Heart right ventricle (tissue), 16 donors: ENCODE measurements around the gene OR2B2. TPM values are rescaled to one million over a fixed set of nuclear protein-coding genes. Genes with fewer than 3 reads are reported as not detected.

Experiments
- ATAC-seq, 8 donors: fragments of 200-7000 bp; cut with Tn5 transposase; one replicate each; pipeline ENCODE4 v1.9.1; 2020; ENCODE audit warnings: mild to moderate bottlenecking in 8 of 8, moderate library complexity in 8 of 8, moderate number of reproducible peaks in 1 of 8
- DNase-seq, 2 donors: peaks; one replicate each; pipeline ENCODE4 v3.0.0-alpha.2; 2020
- H3K27ac ChIP-seq, 10 donors: fragments of 200-600 bp; sonication (generic) in 2 of 10; one replicate each; pipeline versions ENCODE4 v1.5.0 to v1.8.0; 2020 to 2022; ENCODE audit warnings: mild to moderate bottlenecking in 3 of 10
- H3K27me3 ChIP-seq, 7 donors: fragments of 200-600 bp; one replicate each; pipeline ENCODE4 v1.8.0; 2021 to 2022; ENCODE audit warnings: mild to moderate bottlenecking in 2 of 7
- H3K36me3 ChIP-seq, 9 donors: fragments of 200-600 bp; sonication (generic) in 1 of 9; one replicate each; pipeline versions ENCODE4 v1.5.0 to v1.8.0; 2020 to 2022; ENCODE audit warnings: mild to moderate bottlenecking in 2 of 9
- H3K4me1 ChIP-seq, 9 donors: fragments of 200-600 bp; sonication (generic) in 1 of 9; one replicate each; pipeline versions ENCODE4 v1.5.0 to v1.8.0; 2020 to 2022; ENCODE audit warnings: mild to moderate bottlenecking in 4 of 9
- H3K4me3 ChIP-seq, 10 donors: fragments of 200-600 bp; sonication (generic) in 2 of 10; one replicate each; pipeline versions ENCODE4 v1.5.0 to v1.8.0; 2020 to 2022; ENCODE audit warnings: mild to moderate bottlenecking in 7 of 10, moderate library complexity in 2 of 10
- H3K9me3 ChIP-seq, 11 donors: fragments of 200-600 bp in 10 of 11; sonication (generic) in 2 of 11; one replicate each; pipeline versions ENCODE4 v1.5.0 to v1.8.0; 2013 to 2022; ENCODE audit warnings: mild to moderate bottlenecking in 2 of 11, control low read depth in 1 of 11, moderate library complexity in 1 of 11
- CTCF ChIP-seq, 9 donors: fragments of 200-600 bp; sonication (generic) in 2 of 9; IDR thresholded peaks; one replicate each; pipeline versions ENCODE4 v1.5.0 to v1.8.0; 2021 to 2022; ENCODE audit warnings: antibody characterized with exemption in 9 of 9, mild to moderate bottlenecking in 5 of 9, moderate library complexity in 1 of 9
- WGBS, 2 donors: extraction: QIAGEN DNeasy Blood & Tissue Kit; methylation state at CpG; one replicate each; pipeline ENCODE4 v1.1.7; 2013; ENCODE audit warnings: inconsistent platforms in 1 of 2; 5-methylcytosine and 5-hydroxymethylcytosine counted together
- intact Hi-C, 10 donors: fragments of 100-400 bp; cut with DNase I; formaldehyde crosslinking; loops; one replicate each; pipeline versions ENCODE4 v1.11.1 to v1.14.2; 2022
- polyA plus RNA-seq, 2 donors: library from polyadenylated mRNA; stranded (reverse); fragments of 200-250 nt; gene quantifications; one replicate each; pipeline ENCODE4 v1.2.3, GENCODE V29; 2013
- total RNA-seq, 10 donors: library from RNA; stranded (reverse); fragmentation: NEBNext Ultra II Directional in 3 of 10; extraction: Animal tissue kit (Norgen Biotek cat#: 25700) in 3 of 10; gene quantifications; one replicate each; pipeline versions ENCODE4 v1.2.1 to v1.2.4, GENCODE V29; 2021 to 2023
- donor health status: Arrhythmogenic right ventricular cardiomyopathy.
- donor health status: ischemic (EF 13 %, LVEDD 7.1; RV severe dilation, severe dysfunction).
- donor health status: healthy with polysubstance abuse.
- donor health status: DM: no; HTN: yes; CAD: no.
- donor health status: DM: no; HTN: no; CAD: no.
- donor health status: ischemic (EF 25% LVEDD 6.9; RV normal size, moderate dysfunction).
- donor health status: ischemic (EF 25% LVEDD 5.7; RV mildly dilated, moderate dysfunction).
- donor health status: healthy.
- donor health status: DM: yes; HTN: yes; CAD: no.
- donor health status: Ischemic cardiomyopathy.
- donor health status: ischemic (EF 35%, LVEDD 5.7; RV mildly dilated, moderate dysfunction).
- donor health status: nonischemic (EF 11% LVEDD 7.7; RV severe dilation, severe dysfunction).
- donor health status: DM: yes; HTN: yes; CAD: no.
- donor health status: PGD.
- donor health status: ischemic (EF 29% LVEDD 5.4; RV normal size, mild dysfunction).
- donor health status: nonischemic (EF 23%, LVEDD 6.1; RV moderate dilation, normal function).

The OR2B2 gene
- total and polyA plus RNA-seq, 12 donors: not detected

GRCh38 chr6:27863962-27864905, 48.0 kb downstream of the OR2B2 start:
- no peak for TF ChIP-seq CTCF (IDR thresholded peaks at IDR 0.05)
- no peaks in the 10 kb centered on the region for H3K9me3 ChIP-seq
- H3K27ac ChIP-seq: peak overlapping the region in 7 of 10 donors; percentile 15 to 82 (median 51)
- whole genome bisulfite sequencing, 2 donors: 8% methylated on average over 51 of the region's 51 CpGs
- peak in 1 of 8 donors; percentile 14 for ATAC-seq
- H3K4me1 ChIP-seq: peaks cover 5 to 42% (median 32%) of the 10 kb centered on the region in 9 donors
- H3K36me3 ChIP-seq: no peaks in the 10 kb centered on the region
- intact Hi-C loops: loop anchor here in 2 of 10 donors (1.0 to 2.0 kb wide), 2 partner anchors 25 kb away; a partner anchor contains a TSS
- DNase-seq: no peak
- peaks cover 0 to 32% (median 24%) of the 10 kb centered on the region in 7 donors for H3K27me3 ChIP-seq
- H3K4me3 ChIP-seq: peak overlapping the region; percentile 46 to 83 (median 64)

GRCh38 chr6:27862396-27863066, 49.7 kb downstream of the OR2B2 start:
- Histone ChIP-seq H3K9me3 (no peaks in the 10 kb centered on the region), H3K27me3 (peaks cover 0 to 15% (median 7%) of the 10 kb centered on the region in 7 donors), H3K27ac (no peak overlapping the region), H3K36me3 (no peaks in the 10 kb centered on the region), H3K4me3 (no peak overlapping the region), H3K4me1 (peaks cover 5 to 36% (median 28%) of the 10 kb centered on the region in 9 donors)
- intact Hi-C loops: no loop called here
- DNase-seq (no peak), ATAC-seq (no peak)
- WGBS, 2 donors: 86 to 90% methylated on average over 6 of the region's 6 CpGs
- no peak for TF ChIP-seq CTCF (IDR thresholded peaks at IDR 0.05)

GRCh38 chr6:27861861-27862260, 50.3 kb downstream of the OR2B2 start:
- H3K27ac ChIP-seq: no peak overlapping the region
- intact Hi-C loops: no loop called here
- no peaks in the 10 kb centered on the region for H3K9me3 ChIP-seq
- peaks cover 0 to 9% (median 2%) of the 10 kb centered on the region in 7 donors for H3K27me3 ChIP-seq
- DNase-seq (no peak), ATAC-seq (no peak)
- TF ChIP-seq CTCF (IDR thresholded peaks at IDR 0.05): no peak
- peaks cover 4 to 30% (median 23%) of the 10 kb centered on the region in 9 donors for H3K4me1 ChIP-seq
- no peaks in the 10 kb centered on the region for H3K36me3 ChIP-seq
- H3K4me3 ChIP-seq: no peak overlapping the region

GRCh38 chr6:27861276-27861840, 50.8 kb downstream of the OR2B2 start:
- TF ChIP-seq CTCF (IDR thresholded peaks at IDR 0.05): no peak
- ATAC-seq: no peak
- H3K4me3 ChIP-seq: no peak overlapping the region
- no peak for DNase-seq
- WGBS, 2 donors: 52 to 63% methylated on average over 2 of the region's 2 CpGs
- intact Hi-C loops: no loop called here
- H3K27me3 ChIP-seq: peaks cover 0 to 8% (median 0%) of the 10 kb centered on the region in 7 donors
- no peaks in the 10 kb centered on the region for H3K36me3 ChIP-seq
- H3K9me3 ChIP-seq: no peaks in the 10 kb centered on the region
- peaks cover 0 to 25% (median 18%) of the 10 kb centered on the region in 9 donors for H3K4me1 ChIP-seq
- no peak overlapping the region for H3K27ac ChIP-seq
